HFFc6 (cell line): ENCODE measurements around the gene BCL2L13. TPM values are rescaled to one million over a fixed set of nuclear protein-coding genes. Genes with fewer than 3 reads are reported as not detected.
A peak's percentile ranks its signal among the peaks of the same experiment; 100 is the strongest.

Experiments used
- DNase-seq: peaks from one replicate; pipeline ENCODE4 v3.0.0-alpha.2; 2018
- H3K27ac Mint-ChIP-seq: 2 replicates; pipeline ENCODE4 v1.8.0; 2020; ENCODE audit warnings: mild to moderate bottlenecking, mixed read lengths
- H3K27me3 Mint-ChIP-seq: 2 replicates; pipeline ENCODE4 v1.8.0; 2021; ENCODE audit warnings: mild to moderate bottlenecking, moderate library complexity, mixed read lengths; ENCODE audit not compliant: insufficient read depth
- H3K36me3 Mint-ChIP-seq: 2 replicates; pipeline ENCODE4 v1.8.0; 2021; ENCODE audit warnings: low read depth, mixed read lengths
- H3K4me1 Mint-ChIP-seq: 2 replicates; pipeline ENCODE4 v1.8.0; 2020; ENCODE audit warnings: low read depth, mixed read lengths
- H3K4me3 Mint-ChIP-seq: 2 replicates; pipeline ENCODE4 v1.8.0; 2020; ENCODE audit warnings: mild to moderate bottlenecking, moderate library complexity, mixed read lengths
- H3K9me3 Mint-ChIP-seq: 2 replicates; pipeline ENCODE4 v1.8.0; 2020; ENCODE audit warnings: mild to moderate bottlenecking, mixed read lengths
- total RNA-seq, 6 experiments: library from RNA; stranded (reverse); fragmentation: NEBNext Ultra II Directional; extraction: Animal tissue kit (Norgen Biotek cat#: 25700); gene quantifications; 2 replicates in 1 of 6; 3 replicates in 5 of 6; pipeline ENCODE4 v1.2.3, GENCODE V29; 2021
- TF ChIP-seq, protein P1 (sequence below): fragments of 200-600 bp; sonication (generic); IDR thresholded peaks from 2 replicates; pipeline ENCODE4 v1.5.0; 2021; ENCODE audit warnings: antibody characterized with exemption, mild to moderate bottlenecking

Gene BCL2L13
- total RNA-seq, 6 experiments from 2014 or later = 46.7 to 53.1 (median 49.7) TPM

DNA sequence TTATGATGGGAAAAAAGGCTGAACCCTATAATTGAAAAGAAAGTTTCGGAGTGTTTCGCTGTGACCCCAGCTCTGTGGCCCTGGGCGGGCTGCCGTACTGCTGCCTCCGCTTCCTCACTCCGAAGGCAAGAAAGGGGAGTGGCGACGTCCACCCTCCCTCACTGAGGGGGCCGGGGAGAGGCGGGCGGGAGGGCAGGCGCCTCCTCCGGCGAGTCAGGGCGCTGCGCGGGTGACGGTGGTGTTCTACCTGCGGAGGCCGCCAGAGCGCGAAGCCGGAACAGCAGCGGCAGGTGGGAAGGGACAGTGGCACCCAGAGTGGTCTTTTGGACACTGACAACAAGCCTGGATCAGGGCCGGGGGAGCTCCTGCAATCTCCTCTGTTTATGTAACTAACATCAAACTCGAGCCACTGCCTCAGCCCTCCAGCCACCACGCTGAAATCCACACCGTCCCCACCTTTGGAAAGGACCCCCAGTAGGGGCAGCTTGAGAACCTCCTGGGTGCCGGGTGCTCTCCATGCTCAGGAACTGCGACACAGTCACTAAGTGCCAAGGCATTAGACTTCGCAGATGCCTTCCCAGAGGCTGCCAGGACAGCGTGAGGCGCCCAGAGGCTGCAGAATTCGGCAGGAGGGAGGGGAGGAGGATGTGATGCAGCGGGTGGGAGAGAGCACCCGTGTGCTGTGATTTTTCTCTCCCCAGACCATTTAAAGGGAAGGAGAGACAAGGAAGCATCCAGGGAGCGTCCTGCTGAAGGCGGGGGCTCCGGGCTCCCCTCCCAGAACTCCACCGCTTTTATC is 110.2 kb downstream of the BCL2L13 start:
- Mint-ChIP-seq H3K4me1 (no peaks in the 10 kb centered on the region), H3K27me3 (no peaks in the 10 kb centered on the region), H3K4me3 (no peak overlapping the region), H3K27ac (no peak overlapping the region), H3K9me3 (no peaks in the 10 kb centered on the region), H3K36me3 (no peaks in the 10 kb centered on the region)
- DNase-seq = no peak
- TF ChIP-seq, protein P1, sequence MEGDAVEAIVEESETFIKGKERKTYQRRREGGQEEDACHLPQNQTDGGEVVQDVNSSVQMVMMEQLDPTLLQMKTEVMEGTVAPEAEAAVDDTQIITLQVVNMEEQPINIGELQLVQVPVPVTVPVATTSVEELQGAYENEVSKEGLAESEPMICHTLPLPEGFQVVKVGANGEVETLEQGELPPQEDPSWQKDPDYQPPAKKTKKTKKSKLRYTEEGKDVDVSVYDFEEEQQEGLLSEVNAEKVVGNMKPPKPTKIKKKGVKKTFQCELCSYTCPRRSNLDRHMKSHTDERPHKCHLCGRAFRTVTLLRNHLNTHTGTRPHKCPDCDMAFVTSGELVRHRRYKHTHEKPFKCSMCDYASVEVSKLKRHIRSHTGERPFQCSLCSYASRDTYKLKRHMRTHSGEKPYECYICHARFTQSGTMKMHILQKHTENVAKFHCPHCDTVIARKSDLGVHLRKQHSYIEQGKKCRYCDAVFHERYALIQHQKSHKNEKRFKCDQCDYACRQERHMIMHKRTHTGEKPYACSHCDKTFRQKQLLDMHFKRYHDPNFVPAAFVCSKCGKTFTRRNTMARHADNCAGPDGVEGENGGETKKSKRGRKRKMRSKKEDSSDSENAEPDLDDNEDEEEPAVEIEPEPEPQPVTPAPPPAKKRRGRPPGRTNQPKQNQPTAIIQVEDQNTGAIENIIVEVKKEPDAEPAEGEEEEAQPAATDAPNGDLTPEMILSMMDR = no peak

DNA sequence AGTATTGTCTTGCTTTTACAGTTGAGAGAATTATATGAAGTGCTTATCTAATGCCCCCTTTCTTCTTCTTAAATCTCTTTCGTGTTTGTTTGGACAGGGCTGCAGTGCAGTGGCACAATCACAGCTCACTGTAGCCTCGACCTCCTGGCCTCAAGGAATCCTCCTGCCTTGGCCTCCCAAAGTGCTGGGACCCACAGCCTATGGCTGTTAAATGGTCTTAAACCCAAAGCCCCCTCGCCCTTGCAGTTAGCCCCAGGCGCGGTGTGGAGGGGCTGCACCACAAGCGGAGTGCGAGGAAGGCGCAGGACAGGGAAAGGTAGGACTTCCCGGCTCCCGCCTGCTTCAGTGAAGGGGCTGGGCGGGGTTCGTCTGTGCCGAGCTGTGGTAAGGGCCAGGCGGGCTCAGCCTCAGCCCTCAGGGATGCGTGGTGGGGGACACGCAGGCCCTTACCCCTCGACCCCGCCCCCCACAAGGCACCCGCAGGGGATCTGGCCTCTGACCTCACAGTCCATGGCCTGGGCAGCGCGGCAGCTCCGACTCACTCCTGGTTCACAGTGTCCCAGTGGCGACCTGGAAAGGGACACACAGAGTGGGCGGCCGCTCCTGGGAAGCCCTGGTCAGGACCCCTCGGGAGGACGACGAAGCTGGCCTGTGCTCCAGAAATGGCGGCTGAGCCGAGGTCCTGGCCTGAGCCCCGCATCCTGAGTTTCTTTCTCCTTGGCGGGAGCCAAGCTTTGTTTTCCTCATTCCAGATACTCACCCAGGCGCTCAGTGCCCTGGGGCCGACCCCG is 111.2 kb downstream of the BCL2L13 start:
- no peak overlapping the region for H3K27ac Mint-ChIP-seq

DNA sequence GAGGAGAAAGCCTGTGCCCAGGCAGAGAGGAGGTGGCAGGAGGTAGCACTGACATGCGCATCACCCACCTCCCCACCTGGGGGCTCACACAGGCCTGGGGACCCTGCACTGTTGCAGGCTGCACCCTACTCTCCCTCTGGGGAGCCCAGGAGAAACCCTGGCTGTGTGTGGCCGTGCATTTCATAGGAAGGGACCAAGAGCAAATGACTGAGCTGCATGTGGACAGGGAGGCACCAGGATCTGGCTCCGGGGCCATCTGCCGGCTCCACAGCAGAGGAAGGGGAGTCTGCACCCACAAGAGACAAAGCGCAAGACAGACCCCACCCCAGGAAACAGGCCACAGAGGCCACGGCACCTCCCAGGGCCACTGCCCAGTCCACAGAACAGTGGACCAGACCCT is 113.0 kb downstream of the BCL2L13 start:
- no peak for DNase-seq
- Mint-ChIP-seq H3K27me3 (no peaks in the 10 kb centered on the region; the same call in 1 of the 2 replicates), H3K9me3 (no peaks in the 10 kb centered on the region), H3K4me3 (no peak overlapping the region), H3K4me1 (no peaks in the 10 kb centered on the region), H3K27ac (no peak overlapping the region), H3K36me3 (no peaks in the 10 kb centered on the region)
- TF ChIP-seq, protein P1 = no peak

More for the DNA sequence above, 111.2 kb downstream of the BCL2L13 start:
- TF ChIP-seq, protein P1 = no peak
- H3K27me3 Mint-ChIP-seq = no peaks in the 10 kb centered on the region
- H3K4me1 Mint-ChIP-seq = no peaks in the 10 kb centered on the region
- no peaks in the 10 kb centered on the region for H3K36me3 Mint-ChIP-seq
- no peak overlapping the region for H3K4me3 Mint-ChIP-seq
- H3K9me3 Mint-ChIP-seq = no peaks in the 10 kb centered on the region
- no peak for DNase-seq

DNA sequence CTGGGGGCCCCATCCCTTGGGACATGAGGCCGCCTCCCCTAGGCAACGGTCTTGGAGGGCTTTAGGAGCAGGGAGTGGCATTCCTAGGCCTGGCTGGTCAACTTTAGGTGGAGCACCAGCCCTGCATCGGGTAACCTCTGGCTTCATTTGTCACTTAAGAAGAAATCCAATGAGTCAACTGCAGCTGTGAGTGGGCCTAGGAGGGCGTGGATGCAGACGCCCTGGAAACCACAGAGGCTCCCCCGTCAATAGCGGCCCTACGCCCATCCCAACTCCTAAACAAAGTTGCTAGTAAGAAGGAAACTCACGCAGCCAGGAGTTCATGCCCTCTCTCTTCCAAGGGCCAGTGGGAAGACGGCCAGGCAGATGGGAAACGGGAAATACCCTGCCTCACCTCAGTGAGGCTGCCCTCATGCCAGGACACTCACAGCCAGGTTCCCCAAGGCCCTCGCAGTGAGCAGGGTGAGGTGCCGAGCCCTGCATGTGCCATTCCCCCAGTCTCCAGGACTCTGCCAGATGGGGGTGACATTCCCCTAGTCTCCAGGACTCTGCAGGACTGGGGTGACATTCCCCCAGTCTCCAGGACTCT is 114.9 kb downstream of the BCL2L13 start:
- H3K27me3 Mint-ChIP-seq = no peaks in the 10 kb centered on the region; the same call in 1 of the 2 replicates
- H3K36me3 Mint-ChIP-seq = no peaks in the 10 kb centered on the region
- TF ChIP-seq, protein P1 = no peak
- no peaks in the 10 kb centered on the region for H3K9me3 Mint-ChIP-seq
- no peaks in the 10 kb centered on the region for H3K4me1 Mint-ChIP-seq
- no peak overlapping the region for H3K27ac Mint-ChIP-seq
- no peak for DNase-seq
- no peak overlapping the region for H3K4me3 Mint-ChIP-seq

DNA sequence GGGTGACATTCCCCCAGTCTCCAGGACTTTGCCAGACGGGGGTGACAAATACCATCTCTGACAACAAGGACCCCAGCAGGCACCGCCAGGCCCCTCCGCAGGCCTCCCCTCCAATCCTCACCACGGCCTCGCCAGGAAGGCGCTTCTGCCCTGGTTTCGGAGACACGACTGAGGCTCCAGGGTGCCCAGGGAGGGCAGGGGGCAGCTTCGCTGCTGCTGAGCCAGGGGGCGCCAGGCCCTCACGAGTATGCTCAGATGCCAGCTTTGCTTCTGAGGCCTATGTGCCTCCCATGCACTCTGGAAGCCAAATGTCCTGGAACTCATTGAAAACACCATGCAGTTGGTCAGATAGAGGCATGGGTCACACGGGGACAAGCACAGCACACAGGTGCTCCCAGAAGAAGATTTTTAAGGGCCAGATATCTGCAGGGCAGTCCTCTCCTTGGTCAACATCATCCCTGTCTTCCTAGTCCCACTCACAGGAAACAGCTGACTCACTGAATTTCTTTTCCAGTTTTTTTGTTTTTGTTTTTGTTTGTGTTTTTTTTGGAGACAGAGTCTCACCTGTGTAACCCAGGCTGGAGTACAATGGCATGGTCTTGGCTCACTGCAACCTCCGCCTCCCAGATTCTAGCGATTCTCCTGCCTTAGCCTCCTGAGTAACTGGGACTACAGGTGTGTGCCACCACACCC is 115.8 kb downstream of the BCL2L13 start:
- no peaks in the 10 kb centered on the region for H3K4me1 Mint-ChIP-seq
- TF ChIP-seq, protein P1 = peak; percentile 38
- no peak overlapping the region for H3K4me3 Mint-ChIP-seq
- H3K36me3 Mint-ChIP-seq = no peaks in the 10 kb centered on the region
- H3K9me3 Mint-ChIP-seq = no peaks in the 10 kb centered on the region
- no peak for DNase-seq
- H3K27ac Mint-ChIP-seq = no peak overlapping the region
- no peaks in the 10 kb centered on the region; the same call in 1 of the 2 replicates for H3K27me3 Mint-ChIP-seq
